SK-N-SH treated with all-trans-retinoic acid at 6 μM for 48 hours (cell line): Measurements from ENCODE around the gene RASA3.

Experiments
- ATAC-seq: fragments of 200-7000 bp; cut with Tn5 transposase; 3 replicates; pipeline ENCODE4 v1.9.1; 2020; ENCODE audit warnings: mild to moderate bottlenecking, moderate library complexity
- ARNTL ChIP-seq: fragments of 450-650 bp; formaldehyde crosslinking; IDR thresholded peaks from 2 replicates; pipeline ENCODE4 v1.5.0; 2020; ENCODE audit warnings: low read depth, mild to moderate bottlenecking, moderate library complexity, borderline replicate concordance
- BACH2 ChIP-seq: fragments of 250-450 bp; sonication (Bioruptor Pico); IDR thresholded peaks from 2 replicates; pipeline ENCODE4 v1.9.0; 2021; ENCODE audit warnings: mild to moderate bottlenecking, borderline replicate concordance
- ESRRG ChIP-seq: fragments of 250-450 bp; sonication (Bioruptor Pico); IDR thresholded peaks from 2 replicates; pipeline ENCODE4 v1.6.1; 2021; ENCODE audit warnings: mild to moderate bottlenecking
- GLIS3 ChIP-seq: fragments of 250-450 bp; sonication (Bioruptor Pico); IDR thresholded peaks from 2 replicates; pipeline ENCODE4 v1.5.0; 2020; ENCODE audit warnings: mild to moderate bottlenecking, moderate library complexity
- PPARA ChIP-seq: fragments of 250-450 bp; sonication (Bioruptor Pico); IDR thresholded peaks from 2 replicates; pipeline ENCODE4 v1.5.0; 2020; ENCODE audit warnings: mild to moderate bottlenecking, borderline replicate concordance
- RARB ChIP-seq: fragments of 250-450 bp; sonication (Bioruptor Pico); IDR thresholded peaks from 2 replicates; pipeline ENCODE4 v1.8.0; 2021; ENCODE audit warnings: mild to moderate bottlenecking, moderate library complexity
- SNAI2 ChIP-seq: fragments of 250-450 bp; sonication (Bioruptor Pico); IDR thresholded peaks from 2 replicates; pipeline ENCODE4 v1.5.0; 2020; ENCODE audit warnings: mild to moderate bottlenecking, moderate library complexity
- TCF4 ChIP-seq: fragments of 250-450 bp; sonication (Bioruptor Pico); IDR thresholded peaks from 2 replicates; pipeline ENCODE4 v1.8.0; 2021; ENCODE audit warnings: mild to moderate bottlenecking, moderate library complexity, borderline replicate concordance
- ZC3H10 ChIP-seq: fragments of 250-450 bp; sonication (Bioruptor Pico); IDR thresholded peaks from 2 replicates; pipeline ENCODE4 v1.5.1; 2021; ENCODE audit warnings: mild to moderate bottlenecking, moderate library complexity
- ZFP3 ChIP-seq: fragments of 250-450 bp; sonication (Bioruptor Pico); IDR thresholded peaks from 2 replicates; pipeline ENCODE4 v1.5.0; 2020; ENCODE audit warnings: mild to moderate bottlenecking, moderate library complexity
- ZFP30 ChIP-seq: fragments of 450-650 bp; formaldehyde crosslinking; IDR thresholded peaks from 2 replicates; pipeline ENCODE4 v1.5.0; 2022; ENCODE audit warnings: mild to moderate bottlenecking, moderate library complexity
- ZNF565 ChIP-seq: fragments of 450-650 bp; formaldehyde crosslinking; conservative IDR thresholded peaks from 2 replicates; pipeline ENCODE4 v1.5.0; 2020; ENCODE audit warnings: low read depth, mild to moderate bottlenecking, moderate library complexity
- ZNF70 ChIP-seq: fragments of 450-650 bp; formaldehyde crosslinking; IDR thresholded peaks from 2 replicates; pipeline ENCODE4 v1.5.0; 2020; ENCODE audit warnings: mild to moderate bottlenecking, moderate library complexity
- ZNF8 ChIP-seq: fragments of 450-650 bp; formaldehyde crosslinking; IDR thresholded peaks from 2 replicates; pipeline ENCODE4 v1.5.0; 2020; ENCODE audit warnings: mild to moderate bottlenecking, moderate library complexity
- TF ChIP-seq, protein P1 (sequence below): fragments of 250-450 bp; sonication (Bioruptor Pico); IDR thresholded peaks from 2 replicates; pipeline ENCODE4 v1.5.0; 2020; ENCODE audit warnings: mild to moderate bottlenecking, moderate library complexity
- TF ChIP-seq, protein P2 (sequence below): fragments of 250-450 bp; sonication (Bioruptor Pico); IDR thresholded peaks from 2 replicates; pipeline ENCODE4 v1.8.0; 2021; ENCODE audit warnings: low read depth, mild to moderate bottlenecking, moderate library complexity, borderline replicate concordance
- TF ChIP-seq, protein P3 (sequence below): fragments of 250-450 bp; sonication (Bioruptor Pico); IDR thresholded peaks from 2 replicates; pipeline ENCODE4 v1.5.1; 2020; ENCODE audit warnings: low read depth, mild to moderate bottlenecking, moderate library complexity
- TF ChIP-seq, protein P4 (sequence below): fragments of 250-450 bp; sonication (Bioruptor Pico); IDR thresholded peaks from 2 replicates; pipeline ENCODE4 v1.8.0; 2020; ENCODE audit warnings: mild to moderate bottlenecking, moderate library complexity, borderline replicate concordance
- TF ChIP-seq, protein P5 (sequence below): fragments of 250-450 bp; sonication (Bioruptor Pico); IDR thresholded peaks from 2 replicates; pipeline ENCODE4 v1.5.1; 2021; ENCODE audit warnings: mild to moderate bottlenecking, moderate library complexity

Gene RASA3

DNA sequence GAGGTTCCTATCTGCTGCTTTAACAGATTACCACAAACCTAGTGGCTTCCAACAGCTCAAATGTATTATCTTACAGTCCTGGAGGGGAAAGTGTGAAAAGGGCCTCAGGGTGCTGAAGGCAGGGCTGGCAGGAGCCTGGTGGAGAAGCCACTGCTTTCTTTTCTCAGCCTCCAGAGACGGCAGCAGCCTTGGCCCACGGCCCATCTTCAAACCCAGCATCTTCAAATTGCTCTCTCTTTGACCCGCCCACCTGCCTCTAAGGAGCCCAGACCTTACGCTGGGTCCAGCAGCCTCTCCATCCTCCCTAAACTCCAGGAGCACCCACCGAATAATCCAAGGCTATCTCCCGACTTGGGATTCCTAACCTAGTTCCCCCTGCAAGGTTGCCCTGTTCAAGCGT is 194.2 kb downstream of the RASA3 start:
- ATAC-seq, result peak; percentile 33; the same call in 2 of the 3 replicates
- no peak for TF ChIP-seq ZFP3
- TF ChIP-seq TCF4 (CRISPR knock-in tag), result no peak

DNA sequence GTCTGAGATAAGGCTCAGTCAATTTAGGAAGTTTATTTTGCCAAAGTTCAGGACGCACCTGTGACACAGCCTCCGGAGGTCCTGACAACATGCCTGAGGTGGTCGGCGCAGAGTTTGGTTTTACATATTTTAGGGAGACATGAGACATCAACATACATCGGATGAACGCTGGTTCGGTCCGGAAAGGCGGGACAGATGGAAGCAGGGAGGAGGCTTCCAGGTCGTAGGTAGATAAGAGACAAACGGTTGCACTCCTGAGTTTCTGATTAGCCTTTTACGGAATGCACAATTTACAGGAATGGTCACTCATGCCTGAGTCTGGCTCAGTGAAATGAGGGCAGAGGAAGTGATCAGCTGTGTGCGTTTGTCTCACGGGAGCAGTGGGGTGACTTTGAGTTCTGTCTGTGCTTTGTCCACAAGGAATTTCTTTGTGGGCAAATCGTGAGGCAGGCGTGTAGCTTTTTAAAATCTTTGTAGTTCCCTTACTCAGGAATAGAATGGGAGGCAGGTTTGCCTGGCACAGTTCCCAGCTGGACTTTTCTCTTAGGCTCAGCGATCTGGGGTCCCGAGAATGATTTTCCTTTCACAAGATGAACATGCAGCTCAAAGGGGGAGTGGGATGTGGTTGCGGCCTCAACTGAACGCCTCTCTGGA is 194.8 kb downstream of the RASA3 start:
- TF ChIP-seq ZFP30 (CRISPR knock-in tag) (no peak), RARB (CRISPR knock-in tag) (no peak), ZC3H10 (no peak), ZFP3 (no peak), ARNTL (CRISPR knock-in tag) (no peak)
- no peak for ATAC-seq

DNA sequence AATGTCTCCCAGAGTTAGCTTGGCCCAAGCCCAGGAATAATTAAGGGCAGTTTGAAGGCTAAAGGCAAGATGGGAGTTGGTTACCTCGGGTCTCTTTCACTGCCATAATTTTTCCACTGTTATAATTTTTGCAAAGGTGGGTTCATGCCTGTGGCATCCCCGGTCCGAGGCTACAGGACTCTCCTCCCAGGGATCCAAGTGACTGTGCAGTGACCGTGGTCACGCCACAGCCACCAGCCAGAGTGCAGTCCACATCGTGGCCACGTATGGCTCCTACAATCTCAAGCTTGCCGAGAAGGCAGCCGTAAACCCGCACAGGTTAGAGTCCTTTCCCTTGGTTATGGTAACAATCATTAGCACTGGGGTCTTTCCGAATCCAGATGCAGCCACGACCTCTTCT is 195.3 kb downstream of the RASA3 start:
- TF ChIP-seq, protein P1, sequence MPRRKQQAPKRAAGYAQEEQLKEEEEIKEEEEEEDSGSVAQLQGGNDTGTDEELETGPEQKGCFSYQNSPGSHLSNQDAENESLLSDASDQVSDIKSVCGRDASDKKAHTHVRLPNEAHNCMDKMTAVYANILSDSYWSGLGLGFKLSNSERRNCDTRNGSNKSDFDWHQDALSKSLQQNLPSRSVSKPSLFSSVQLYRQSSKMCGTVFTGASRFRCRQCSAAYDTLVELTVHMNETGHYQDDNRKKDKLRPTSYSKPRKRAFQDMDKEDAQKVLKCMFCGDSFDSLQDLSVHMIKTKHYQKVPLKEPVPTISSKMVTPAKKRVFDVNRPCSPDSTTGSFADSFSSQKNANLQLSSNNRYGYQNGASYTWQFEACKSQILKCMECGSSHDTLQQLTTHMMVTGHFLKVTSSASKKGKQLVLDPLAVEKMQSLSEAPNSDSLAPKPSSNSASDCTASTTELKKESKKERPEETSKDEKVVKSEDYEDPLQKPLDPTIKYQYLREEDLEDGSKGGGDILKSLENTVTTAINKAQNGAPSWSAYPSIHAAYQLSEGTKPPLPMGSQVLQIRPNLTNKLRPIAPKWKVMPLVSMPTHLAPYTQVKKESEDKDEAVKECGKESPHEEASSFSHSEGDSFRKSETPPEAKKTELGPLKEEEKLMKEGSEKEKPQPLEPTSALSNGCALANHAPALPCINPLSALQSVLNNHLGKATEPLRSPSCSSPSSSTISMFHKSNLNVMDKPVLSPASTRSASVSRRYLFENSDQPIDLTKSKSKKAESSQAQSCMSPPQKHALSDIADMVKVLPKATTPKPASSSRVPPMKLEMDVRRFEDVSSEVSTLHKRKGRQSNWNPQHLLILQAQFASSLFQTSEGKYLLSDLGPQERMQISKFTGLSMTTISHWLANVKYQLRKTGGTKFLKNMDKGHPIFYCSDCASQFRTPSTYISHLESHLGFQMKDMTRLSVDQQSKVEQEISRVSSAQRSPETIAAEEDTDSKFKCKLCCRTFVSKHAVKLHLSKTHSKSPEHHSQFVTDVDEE (CRISPR knock-in tag), result no peak
- TF ChIP-seq, protein P2, sequence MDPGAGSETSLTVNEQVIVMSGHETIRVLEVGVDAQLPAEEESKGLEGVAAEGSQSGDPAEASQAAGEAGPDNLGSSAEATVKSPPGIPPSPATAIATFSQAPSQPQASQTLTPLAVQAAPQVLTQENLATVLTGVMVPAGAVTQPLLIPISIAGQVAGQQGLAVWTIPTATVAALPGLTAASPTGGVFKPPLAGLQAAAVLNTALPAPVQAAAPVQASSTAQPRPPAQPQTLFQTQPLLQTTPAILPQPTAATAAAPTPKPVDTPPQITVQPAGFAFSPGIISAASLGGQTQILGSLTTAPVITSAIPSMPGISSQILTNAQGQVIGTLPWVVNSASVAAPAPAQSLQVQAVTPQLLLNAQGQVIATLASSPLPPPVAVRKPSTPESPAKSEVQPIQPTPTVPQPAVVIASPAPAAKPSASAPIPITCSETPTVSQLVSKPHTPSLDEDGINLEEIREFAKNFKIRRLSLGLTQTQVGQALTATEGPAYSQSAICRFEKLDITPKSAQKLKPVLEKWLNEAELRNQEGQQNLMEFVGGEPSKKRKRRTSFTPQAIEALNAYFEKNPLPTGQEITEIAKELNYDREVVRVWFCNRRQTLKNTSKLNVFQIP, result no peak
- TF ChIP-seq ZFP3, result no peak
- TF ChIP-seq, protein P3, sequence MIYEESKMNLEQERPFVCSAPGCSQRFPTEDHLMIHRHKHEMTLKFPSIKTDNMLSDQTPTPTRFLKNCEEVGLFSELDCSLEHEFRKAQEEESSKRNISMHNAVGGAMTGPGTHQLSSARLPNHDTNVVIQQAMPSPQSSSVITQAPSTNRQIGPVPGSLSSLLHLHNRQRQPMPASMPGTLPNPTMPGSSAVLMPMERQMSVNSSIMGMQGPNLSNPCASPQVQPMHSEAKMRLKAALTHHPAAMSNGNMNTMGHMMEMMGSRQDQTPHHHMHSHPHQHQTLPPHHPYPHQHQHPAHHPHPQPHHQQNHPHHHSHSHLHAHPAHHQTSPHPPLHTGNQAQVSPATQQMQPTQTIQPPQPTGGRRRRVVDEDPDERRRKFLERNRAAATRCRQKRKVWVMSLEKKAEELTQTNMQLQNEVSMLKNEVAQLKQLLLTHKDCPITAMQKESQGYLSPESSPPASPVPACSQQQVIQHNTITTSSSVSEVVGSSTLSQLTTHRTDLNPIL, result no peak
- no peak for TF ChIP-seq ZFP30 (CRISPR knock-in tag)
- TF ChIP-seq ZNF565 (CRISPR knock-in tag), result no peak
- TF ChIP-seq GLIS3 (CRISPR knock-in tag), result no peak
- no peak for ATAC-seq

DNA sequence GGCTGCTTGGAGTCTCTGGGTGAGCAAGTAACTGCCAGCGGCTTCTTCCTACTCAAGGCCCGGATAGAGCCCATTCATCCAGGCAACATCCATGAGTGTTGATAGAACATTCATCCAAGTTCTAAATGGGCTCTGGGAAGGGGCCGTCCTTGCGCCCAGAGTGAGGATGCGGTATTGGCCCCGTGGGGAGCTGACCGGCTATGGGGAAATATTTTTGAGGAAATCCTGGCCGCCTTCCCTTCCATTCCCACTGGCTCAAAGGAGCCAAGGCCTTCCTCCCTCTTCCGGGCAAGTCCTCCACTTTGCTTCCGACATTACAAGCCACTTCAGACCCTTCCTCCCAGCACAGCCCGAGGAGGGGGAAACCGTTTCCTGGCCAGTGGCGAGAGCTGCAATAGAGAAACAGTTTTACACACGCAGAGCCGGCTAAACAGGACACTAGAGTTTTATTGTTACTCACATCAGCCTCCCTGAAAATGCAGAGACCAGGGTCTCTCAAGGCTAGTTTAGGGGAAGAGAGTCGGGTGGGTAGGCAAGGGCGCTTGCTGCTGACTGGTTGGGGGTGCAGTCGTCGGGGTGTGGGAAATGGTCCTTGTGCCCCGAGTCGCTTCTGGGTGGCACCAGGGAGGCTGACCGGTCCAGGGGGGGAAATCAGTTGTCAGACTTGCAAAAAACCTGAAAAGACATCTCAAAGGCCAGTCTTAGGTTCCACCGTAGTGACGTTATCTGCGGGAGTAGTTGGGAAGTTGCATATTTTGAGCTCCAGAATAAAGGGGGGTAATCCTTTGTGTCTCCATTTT is 196.1 kb downstream of the RASA3 start:
- TF ChIP-seq ZNF565 (CRISPR knock-in tag) (no peak), BACH2 (no peak)
- TF ChIP-seq, protein P4, sequence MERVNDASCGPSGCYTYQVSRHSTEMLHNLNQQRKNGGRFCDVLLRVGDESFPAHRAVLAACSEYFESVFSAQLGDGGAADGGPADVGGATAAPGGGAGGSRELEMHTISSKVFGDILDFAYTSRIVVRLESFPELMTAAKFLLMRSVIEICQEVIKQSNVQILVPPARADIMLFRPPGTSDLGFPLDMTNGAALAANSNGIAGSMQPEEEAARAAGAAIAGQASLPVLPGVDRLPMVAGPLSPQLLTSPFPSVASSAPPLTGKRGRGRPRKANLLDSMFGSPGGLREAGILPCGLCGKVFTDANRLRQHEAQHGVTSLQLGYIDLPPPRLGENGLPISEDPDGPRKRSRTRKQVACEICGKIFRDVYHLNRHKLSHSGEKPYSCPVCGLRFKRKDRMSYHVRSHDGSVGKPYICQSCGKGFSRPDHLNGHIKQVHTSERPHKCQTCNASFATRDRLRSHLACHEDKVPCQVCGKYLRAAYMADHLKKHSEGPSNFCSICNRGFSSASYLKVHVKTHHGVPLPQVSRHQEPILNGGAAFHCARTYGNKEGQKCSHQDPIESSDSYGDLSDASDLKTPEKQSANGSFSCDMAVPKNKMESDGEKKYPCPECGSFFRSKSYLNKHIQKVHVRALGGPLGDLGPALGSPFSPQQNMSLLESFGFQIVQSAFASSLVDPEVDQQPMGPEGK (CRISPR knock-in tag), result no peak
- no peak for ATAC-seq

DNA sequence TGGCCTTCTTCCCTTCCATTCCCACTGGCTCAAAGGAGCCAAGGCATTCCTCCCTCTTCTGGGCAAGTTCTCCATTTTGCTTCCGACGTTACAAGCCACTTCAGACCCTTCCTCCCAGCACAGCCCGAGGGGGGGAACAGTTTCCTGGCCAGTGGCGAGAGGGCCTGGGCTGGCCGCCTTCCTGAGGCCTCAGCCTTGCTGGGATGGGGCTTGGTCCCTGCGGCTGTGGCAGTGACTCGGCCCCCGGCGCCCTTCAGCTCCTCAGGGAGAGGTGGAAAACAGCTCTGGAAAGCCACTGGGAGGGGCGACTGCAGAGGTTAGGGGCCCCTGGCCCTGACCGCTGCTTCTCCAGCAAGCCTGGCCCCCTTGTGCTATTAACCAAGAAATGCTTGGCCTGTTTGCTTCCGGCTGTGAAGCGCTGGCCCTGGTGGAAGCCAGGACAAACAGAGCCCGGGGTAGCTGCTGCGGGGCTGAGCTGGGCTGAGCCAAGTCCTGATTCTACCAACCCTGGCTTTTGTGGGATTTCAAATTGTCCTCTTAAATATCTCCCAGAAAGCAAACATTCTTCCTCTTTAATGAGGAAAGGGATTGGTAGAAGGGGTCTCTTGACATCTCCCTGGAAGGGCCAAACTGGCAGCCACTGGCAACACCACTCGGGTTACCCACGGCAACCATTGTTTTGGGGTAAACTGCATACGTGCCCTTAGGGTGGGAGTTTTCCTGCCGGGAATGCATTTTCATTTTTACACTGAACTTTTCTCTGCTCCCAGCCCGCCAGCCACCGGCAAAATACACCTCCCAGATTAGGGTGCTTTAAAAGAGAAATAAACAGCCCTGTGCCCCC is 197.2 kb downstream of the RASA3 start:
- ATAC-seq, result no peak
- TF ChIP-seq RARB (CRISPR knock-in tag) (no peak), ARNTL (CRISPR knock-in tag) (no peak), ZNF70 (CRISPR knock-in tag) (no peak), SNAI2 (CRISPR knock-in tag) (no peak), ESRRG (CRISPR knock-in tag) (no peak), ZNF8 (CRISPR knock-in tag) (no peak), ZFP30 (CRISPR knock-in tag) (no peak), PPARA (CRISPR knock-in tag) (no peak)
- TF ChIP-seq, protein P5, sequence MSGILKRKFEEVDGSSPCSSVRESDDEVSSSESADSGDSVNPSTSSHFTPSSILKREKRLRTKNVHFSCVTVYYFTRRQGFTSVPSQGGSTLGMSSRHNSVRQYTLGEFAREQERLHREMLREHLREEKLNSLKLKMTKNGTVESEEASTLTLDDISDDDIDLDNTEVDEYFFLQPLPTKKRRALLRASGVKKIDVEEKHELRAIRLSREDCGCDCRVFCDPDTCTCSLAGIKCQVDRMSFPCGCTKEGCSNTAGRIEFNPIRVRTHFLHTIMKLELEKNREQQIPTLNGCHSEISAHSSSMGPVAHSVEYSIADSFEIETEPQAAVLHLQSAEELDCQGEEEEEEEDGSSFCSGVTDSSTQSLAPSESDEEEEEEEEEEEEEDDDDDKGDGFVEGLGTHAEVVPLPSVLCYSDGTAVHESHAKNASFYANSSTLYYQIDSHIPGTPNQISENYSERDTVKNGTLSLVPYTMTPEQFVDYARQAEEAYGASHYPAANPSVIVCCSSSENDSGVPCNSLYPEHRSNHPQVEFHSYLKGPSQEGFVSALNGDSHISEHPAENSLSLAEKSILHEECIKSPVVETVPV, result no peak
- TF ChIP-seq, protein P1 (CRISPR knock-in tag), result no peak
- TF ChIP-seq, all 23 proteins: peak for 0
